Activated CD4-positive, CD25-positive, alpha-beta regulatory T cell treated with anti-CD3 and anti-CD28 coated beads, Interleukin-2, amount 50 U/mL, for 24 hours (primary cell): ENCODE measurements around the gene TAF6.

Source experiments
- ATAC-seq, 2 donors: fragments of 150-1000 bp; cut with Tn5 transposase; one replicate each; pipeline ENCODE4 v1.10.0; 2021; ENCODE audit warnings: mild to moderate bottlenecking in 1 of 2, moderate library complexity in 1 of 2

TAF6 gene

DNA sequence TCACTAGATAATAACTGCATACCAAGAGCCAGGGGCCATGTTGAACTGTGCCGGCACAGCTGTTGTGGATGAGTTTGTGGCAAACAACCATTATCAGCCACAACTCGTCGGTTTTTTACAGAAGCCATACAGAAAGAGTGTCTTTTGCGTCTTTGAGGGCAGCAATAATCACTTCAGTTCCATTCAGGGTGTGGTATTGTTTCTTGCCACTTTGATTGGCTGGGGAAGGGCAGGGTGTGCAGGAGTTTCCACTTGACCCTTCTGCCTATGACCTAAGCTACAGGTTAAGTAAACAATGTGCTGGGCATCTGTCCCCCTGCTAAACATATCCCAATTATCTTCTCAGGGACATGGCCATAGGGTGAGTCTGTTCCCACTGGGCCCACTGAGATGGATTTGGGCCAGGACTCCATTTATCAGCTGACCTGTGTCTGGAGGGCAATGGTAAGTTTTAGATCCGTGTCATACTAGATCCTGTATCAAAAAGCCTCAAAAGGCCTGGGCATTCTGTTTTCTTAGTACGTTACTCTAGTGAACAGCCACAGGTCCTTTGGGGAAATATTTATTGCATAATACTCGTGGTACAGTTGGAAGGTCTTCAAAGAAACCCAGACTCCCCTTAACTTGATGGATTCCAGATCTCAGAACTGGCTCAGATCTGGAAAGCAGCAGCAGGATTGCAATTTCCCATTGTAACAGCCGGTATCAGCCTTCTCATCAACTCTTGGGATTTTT is 53.5 kb downstream of the TAF6 start:
- no peak for ATAC-seq

DNA sequence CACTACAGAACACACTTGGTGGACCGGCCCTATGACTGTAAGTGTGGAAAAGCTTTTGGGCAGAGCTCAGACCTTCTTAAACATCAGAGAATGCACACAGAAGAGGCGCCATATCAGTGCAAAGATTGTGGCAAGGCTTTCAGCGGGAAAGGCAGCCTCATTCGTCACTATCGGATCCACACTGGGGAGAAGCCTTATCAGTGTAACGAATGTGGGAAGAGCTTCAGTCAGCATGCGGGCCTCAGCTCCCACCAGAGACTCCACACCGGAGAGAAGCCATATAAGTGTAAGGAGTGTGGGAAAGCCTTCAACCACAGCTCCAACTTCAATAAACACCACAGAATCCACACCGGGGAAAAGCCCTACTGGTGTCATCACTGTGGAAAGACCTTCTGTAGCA is 55.0 kb downstream of the TAF6 start:
- no peak for ATAC-seq

DNA sequence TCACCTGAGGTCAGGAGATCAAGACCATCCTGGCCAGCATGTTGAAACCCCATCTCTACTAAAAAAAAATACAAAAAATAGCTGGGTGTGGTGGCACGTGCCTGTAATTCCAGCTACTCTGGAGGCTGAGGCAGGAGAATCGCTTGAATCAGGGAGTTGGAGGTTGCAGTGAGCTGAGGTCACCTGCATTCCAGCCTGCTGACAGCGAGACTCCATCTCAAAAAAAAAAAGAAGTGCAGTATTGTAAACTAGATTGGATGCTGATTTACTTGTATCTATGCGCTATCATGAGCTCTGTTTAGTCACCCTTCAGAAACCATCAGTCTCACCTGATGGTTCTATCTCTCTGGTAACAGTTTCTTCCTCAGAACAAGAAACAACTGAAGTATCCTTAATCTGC is 55.8 kb downstream of the TAF6 start:
- no peak for ATAC-seq

DNA sequence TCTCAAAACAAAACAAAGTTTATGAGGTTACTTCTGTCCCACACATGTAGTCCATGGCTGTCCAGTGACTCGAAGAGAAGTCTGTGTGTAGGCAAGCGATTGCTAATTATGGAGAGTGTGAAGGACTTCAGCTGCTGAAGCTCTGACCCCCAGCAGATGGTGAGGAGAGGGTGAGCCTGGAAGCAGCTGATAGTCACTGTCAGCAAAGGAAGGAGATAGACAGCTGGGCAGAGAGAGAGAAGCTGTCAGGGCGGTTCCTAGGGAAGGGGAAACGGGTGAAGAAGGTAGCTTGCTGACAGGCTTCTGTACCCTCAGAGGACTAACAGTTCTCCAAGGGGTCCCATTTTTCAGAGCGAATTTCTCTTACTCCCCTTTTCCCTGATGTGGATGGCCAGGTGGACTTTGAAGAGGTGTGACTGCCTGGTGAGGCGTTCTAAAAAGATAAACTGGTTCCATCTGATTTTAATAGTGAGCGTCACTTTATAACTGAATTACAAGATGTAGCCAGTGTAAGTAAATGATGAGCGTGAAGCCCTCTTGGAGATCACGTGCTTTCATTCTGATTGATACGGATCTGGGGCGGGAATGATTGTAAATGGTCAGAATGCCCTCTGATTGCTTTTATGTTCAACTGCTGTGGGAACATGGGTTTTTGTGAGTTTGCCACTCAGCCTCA is 57.5 kb downstream of the TAF6 start:
- no peak for ATAC-seq

DNA sequence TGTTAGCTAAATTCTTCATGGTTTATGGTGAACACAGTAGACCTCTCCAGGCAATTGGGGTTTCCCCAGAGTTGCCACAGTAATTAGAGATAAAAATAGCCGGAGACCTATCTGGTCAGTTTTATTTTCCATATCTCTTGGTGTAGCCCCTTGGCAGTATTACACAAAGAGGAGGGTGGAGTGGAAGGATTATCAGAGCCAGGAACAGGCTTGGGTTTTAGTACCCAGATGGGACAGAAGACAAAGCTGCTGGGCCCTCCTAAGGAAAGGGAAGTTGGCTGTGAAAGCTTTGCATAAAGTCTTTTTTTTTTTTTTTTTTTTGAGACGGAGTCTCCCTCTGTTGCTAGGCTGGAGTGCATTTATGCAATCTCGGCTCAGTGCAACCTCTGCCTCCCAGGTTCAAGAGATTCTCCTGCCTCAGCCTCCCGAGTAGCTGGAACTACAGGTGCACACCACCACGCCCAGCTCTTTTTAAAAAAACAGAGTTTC is 59.9 kb downstream of the TAF6 start:
- ATAC-seq, result no peak
